GM12878 (cell line): ENCODE measurements around the gene BRD1. TPM values are rescaled to one million over a fixed set of nuclear protein-coding genes. Genes with fewer than 3 reads are reported as not detected.

Source experiments
- BHLHE40 ChIP-seq, 2 experiments: fragments of 450-650 bp in 1 of 2; IDR thresholded peaks; 2 replicates each; pipeline ENCODE4 v1.6.1; 2011 to 2017; ENCODE audit warnings: low read depth in 2 of 2, borderline replicate concordance in 1 of 2, improper control_type of control experiment in 1 of 2, low read length in 1 of 2, mild to moderate bottlenecking in 1 of 2
- CHD4 ChIP-seq: fragments of 200-600 bp; sonication (generic); IDR thresholded peaks from 2 replicates; pipeline ENCODE4 v1.6.1; 2016; ENCODE audit warnings: mild to moderate bottlenecking
- CREM ChIP-seq: IDR thresholded peaks from 2 replicates; pipeline ENCODE4 v1.6.1; 2014; ENCODE audit warnings: antibody characterized with exemption, low read depth
- IKZF1 ChIP-seq: fragments of 450-650 bp; conservative IDR thresholded peaks from 2 replicates; pipeline ENCODE4 v1.6.1; 2017; ENCODE audit warnings: antibody characterized with exemption, mild to moderate bottlenecking
- IKZF2 ChIP-seq, 2 experiments: fragments of 450-650 bp; IDR thresholded peaks; 2 replicates each; pipeline ENCODE4 v1.6.1; 2017; ENCODE audit warnings: mild to moderate bottlenecking in 2 of 2, moderate library complexity in 2 of 2
- IRF4 ChIP-seq: IDR thresholded peaks from 2 replicates; pipeline ENCODE4 v1.6.1; 2011; ENCODE audit warnings: low read depth, low read length
- MYB ChIP-seq: fragments of 150-350 bp; IDR thresholded peaks from 2 replicates; pipeline ENCODE4 v1.6.1; 2014; ENCODE audit warnings: mild to moderate bottlenecking, low read depth, low read length, borderline replicate concordance
- SMAD5 ChIP-seq: IDR thresholded peaks from 2 replicates; pipeline ENCODE4 v1.6.1; 2016; ENCODE audit warnings: antibody characterized with exemption, low read depth
- TAF1 ChIP-seq: IDR thresholded peaks from 2 replicates; pipeline ENCODE4 v1.6.1; 2011; ENCODE audit warnings: mild to moderate bottlenecking, low read depth, low read length, borderline replicate concordance
- ZBTB40 ChIP-seq: fragments of 450-650 bp; IDR thresholded peaks from 2 replicates; pipeline ENCODE4 v1.6.1; 2016; ENCODE audit warnings: mild to moderate bottlenecking, moderate library complexity, borderline replicate concordance
- ZNF217 ChIP-seq: fragments of 450-650 bp; IDR thresholded peaks from 2 replicates; pipeline ENCODE4 v1.6.1; 2017; ENCODE audit warnings: antibody characterized with exemption, mild to moderate bottlenecking
- polyA plus RNA-seq, 11 experiments: library from polyadenylated mRNA; depleted of rRNA in 4 of 11; unstranded in 6 of 11; stranded (reverse) in 5 of 11; fragments of >200 nt; fragmentation: Nextera tagmentation in 4 of 11; fragmentation: Illumina TruSeq in 1 of 11; extraction: Ambion mirVana in 4 of 11; extraction: Trizol in 1 of 11; gene quantifications; 1 replicate in 1 of 11; 2 replicates in 10 of 11; pipeline versions ENCODE4 v1.2.1 to v1.2.3, GENCODE V29; 2011 to 2016; ENCODE audit warnings: inconsistent platforms in 2 of 11, missing spikeins in 2 of 11, low read depth in 1 of 11
- total RNA-seq, 4 experiments: library from RNA; depleted of rRNA in 3 of 4; stranded (reverse); fragments of >200 nt in 3 of 4; fragmentation: Illumina TruSeq in 1 of 4; extraction: Trizol in 1 of 4; gene quantifications; 2 replicates each; pipeline versions ENCODE4 v1.2.1 to v1.2.3, GENCODE V29; 2013 to 2021
- TF ChIP-seq, protein P1 (sequence below): fragments of 150-350 bp; IDR thresholded peaks from 2 replicates; pipeline ENCODE4 v1.6.1; 2016; ENCODE audit warnings: low read depth, low read length
- TF ChIP-seq, protein P2 (sequence below): fragments of 450-650 bp; formaldehyde crosslinking; IDR thresholded peaks from 2 replicates; pipeline ENCODE4 v1.5.0; 2022; ENCODE audit warnings: mild to moderate bottlenecking, missing genetic modification characterization

Gene BRD1
- total and polyA plus RNA-seq, 10 of the 15 experiments (the other 5 are each of a cell fraction or from before 2014, with no cell fraction given): 0.90 to 26.4 (median 7.1) TPM

GRCh38 chr22:49852898-49853894, 25.5 kb upstream of the BRD1 start, which contains the start of gene ZBED4 (continued):
- TF ChIP-seq, protein P1, sequence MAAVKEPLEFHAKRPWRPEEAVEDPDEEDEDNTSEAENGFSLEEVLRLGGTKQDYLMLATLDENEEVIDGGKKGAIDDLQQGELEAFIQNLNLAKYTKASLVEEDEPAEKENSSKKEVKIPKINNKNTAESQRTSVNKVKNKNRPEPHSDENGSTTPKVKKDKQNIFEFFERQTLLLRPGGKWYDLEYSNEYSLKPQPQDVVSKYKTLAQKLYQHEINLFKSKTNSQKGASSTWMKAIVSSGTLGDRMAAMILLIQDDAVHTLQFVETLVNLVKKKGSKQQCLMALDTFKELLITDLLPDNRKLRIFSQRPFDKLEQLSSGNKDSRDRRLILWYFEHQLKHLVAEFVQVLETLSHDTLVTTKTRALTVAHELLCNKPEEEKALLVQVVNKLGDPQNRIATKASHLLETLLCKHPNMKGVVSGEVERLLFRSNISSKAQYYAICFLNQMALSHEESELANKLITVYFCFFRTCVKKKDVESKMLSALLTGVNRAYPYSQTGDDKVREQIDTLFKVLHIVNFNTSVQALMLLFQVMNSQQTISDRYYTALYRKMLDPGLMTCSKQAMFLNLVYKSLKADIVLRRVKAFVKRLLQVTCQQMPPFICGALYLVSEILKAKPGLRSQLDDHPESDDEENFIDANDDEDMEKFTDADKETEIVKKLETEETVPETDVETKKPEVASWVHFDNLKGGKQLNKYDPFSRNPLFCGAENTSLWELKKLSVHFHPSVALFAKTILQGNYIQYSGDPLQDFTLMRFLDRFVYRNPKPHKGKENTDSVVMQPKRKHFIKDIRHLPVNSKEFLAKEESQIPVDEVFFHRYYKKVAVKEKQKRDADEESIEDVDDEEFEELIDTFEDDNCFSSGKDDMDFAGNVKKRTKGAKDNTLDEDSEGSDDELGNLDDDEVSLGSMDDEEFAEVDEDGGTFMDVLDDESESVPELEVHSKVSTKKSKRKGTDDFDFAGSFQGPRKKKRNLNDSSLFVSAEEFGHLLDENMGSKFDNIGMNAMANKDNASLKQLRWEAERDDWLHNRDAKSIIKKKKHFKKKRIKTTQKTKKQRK: no peak
- no peak for TF ChIP-seq IRF4
- TF ChIP-seq IKZF1: peak; percentile 90
- TF ChIP-seq CREM: 0 out of 2 replicates have a peak, but pooled peaks have one; percentile 14
- peak; percentile 42 to 44; a peak in 1 of 4 replicates for TF ChIP-seq IKZF2 (IDR thresholded peaks at IDR 0.05)
- TF ChIP-seq ZNF217: peak; percentile 67
- TF ChIP-seq BHLHE40 (IDR thresholded peaks at IDR 0.05; ENCODE audit: borderline replicate concordance in 1 of 2, low read depth in 2 of 2, low read length in 1 of 2): peak; percentile 64 to 92; a peak in 3 of 4 replicates
- peak; percentile 94 for TF ChIP-seq MYB
- no peak for TF ChIP-seq ZBTB40
- no peak for TF ChIP-seq SMAD5
- TF ChIP-seq, protein P2, sequence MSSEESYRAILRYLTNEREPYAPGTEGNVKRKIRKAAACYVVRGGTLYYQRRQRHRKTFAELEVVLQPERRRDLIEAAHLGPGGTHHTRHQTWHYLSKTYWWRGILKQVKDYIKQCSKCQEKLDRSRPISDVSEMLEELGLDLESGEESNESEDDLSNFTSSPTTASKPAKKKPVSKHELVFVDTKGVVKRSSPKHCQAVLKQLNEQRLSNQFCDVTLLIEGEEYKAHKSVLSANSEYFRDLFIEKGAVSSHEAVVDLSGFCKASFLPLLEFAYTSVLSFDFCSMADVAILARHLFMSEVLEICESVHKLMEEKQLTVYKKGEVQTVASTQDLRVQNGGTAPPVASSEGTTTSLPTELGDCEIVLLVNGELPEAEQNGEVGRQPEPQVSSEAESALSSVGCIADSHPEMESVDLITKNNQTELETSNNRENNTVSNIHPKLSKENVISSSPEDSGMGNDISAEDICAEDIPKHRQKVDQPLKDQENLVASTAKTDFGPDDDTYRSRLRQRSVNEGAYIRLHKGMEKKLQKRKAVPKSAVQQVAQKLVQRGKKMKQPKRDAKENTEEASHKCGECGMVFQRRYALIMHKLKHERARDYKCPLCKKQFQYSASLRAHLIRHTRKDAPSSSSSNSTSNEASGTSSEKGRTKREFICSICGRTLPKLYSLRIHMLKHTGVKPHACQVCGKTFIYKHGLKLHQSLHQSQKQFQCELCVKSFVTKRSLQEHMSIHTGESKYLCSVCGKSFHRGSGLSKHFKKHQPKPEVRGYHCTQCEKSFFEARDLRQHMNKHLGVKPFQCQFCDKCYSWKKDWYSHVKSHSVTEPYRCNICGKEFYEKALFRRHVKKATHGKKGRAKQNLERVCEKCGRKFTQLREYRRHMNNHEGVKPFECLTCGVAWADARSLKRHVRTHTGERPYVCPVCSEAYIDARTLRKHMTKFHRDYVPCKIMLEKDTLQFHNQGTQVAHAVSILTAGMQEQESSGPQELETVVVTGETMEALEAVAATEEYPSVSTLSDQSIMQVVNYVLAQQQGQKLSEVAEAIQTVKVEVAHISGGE (CRISPR knock-in tag): no peak
- peak; percentile 24; the same call in 1 of the 2 replicates for TF ChIP-seq TAF1
- no peak for TF ChIP-seq CHD4
